ENCODE measurements around the gene TAS2R40.

TAS2R40 gene

DNA sequence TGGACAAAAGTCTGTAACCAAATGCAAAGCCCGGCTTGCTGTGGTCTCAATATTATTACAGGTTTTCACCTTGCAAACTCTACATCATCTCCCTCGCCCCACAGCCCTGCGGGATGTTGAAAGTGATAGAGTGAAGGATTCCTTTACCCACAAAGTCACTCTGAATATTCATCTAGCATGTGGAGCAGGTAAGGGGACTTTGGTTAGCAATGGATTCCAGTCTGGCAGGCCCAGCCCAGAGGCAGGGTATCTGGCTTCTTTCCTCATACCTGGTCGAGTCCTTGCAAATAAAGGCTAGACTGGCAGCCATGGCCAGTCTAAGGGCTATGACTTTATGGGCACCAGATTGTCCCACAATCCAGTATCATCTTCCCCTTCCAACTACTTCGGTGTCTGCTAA lies 3.2 kb downstream of the TAS2R40 start:
- DNase-seq, result no peak

- DNase-seq, result no peak
These were observed 6.0 kb downstream of the TAS2R40 start for GRCh38 chr7:143227806-143228205.

DNA sequence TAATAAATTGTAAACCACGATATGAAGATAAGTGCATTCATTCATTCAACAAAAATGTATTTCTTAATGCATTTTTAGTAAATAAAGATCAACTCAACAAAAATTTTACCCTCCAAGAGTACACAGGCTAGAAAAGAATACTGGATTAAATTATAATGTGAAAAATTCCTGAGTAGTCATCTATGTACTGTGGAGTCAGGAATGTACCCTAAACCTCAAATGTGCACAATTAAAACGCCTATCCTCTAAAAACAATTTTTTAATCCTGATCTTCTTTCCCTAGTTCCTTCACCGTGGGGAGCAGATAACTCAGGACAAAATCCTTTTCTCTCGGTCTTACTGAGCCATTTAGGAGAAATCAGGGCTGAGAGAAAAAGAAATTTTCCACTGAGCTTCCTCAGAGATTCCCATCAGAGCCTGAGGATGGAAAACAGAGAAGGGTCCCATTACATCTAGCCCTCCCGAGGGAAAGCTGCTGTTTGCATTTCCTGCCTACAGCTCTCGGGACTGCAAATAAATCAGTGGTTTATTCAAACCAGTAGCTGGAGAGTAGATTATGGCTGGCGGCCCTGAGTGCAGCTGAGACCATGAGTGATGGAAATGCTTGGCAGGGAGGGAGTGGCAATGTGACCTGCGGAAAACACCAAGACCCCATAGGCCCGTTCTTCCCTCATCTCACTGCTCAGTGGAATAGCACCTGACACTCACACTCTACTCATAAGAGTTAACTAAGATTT lies 7.4 kb downstream of the TAS2R40 start:
- DNase-seq, result peak; percentile 72

DNA sequence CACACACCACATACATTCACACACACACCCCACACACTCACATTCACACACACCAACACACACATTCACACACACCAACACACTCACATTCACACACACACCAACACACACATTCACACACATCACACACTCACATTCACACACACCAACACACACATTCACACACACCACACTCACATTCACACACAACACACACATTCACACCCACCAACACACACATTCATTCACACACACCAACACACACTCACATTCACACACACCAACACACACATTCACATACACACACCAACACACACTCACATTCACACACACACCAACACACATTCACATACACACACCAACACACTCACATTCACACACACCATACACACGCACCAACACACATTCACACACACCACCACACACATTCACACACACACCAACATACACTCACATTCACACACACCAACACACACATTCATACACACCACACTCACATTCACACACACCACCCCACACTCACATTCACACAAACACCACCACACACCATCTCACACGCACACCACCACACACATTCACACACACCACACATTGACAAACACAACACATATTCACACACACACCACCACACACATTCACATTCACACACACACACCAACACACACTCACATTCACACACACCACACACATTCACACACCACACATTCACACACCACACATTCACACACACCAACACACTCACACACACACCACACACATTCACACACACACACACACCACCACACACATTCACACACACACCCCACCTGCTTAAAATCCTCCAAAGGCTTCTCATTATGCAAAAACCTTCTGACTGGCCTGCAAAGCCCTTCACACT lies 9.0 kb downstream of the TAS2R40 start:
- no peak for DNase-seq

DNA sequence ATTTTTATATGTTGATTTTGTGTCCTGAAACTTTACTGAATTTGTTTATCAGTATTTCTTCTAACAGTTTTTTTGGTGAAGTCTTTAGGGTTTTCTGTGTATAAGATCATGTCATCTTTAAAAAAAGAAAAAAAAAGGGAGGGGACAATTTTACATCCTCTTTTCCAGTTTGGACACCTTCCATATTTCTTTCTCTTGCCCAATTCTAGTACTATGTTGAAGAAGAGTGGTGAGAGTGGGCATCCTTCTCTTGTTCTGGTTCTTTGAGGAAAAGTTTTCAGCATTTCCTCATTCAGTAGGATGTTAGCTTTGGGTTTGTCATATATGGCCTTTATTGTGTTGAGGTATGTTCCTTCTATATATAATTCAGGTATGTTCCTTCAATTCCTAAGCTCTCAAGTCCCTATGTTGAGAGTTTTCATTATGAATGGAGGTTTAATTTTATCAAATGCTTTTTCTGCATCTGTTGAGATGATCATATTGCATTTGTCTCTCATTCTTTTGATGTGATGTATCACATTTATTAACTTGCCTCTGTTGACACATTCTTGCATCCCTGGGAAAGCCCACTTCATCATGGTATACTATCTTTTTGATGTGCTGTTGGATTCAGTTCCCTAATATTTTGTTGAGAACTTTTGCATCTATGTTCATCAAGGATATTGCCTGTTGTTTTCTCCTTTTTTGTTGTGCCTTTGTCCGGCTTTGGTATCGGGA lies 12.1 kb downstream of the TAS2R40 start:
- DNase-seq, result no peak

DNA sequence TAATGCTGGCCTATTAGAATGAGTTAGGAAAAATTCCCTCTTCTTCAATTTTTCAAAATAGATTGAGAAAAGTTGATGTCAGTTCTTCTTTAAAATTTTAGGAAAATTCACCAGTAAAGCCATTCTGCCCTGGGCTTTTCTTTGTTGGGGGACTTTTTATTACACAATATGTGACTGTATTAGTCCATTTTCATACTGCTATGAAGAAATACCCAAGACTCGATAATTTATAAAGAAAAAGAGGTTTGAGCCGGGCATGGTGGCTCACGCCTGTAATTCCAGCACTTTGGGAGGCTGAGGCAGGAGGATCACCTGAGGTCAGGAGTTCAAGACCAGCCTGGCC lies 12.7 kb downstream of the TAS2R40 start:
- DNase-seq, result no peak

- no peak for DNase-seq
These were observed 13.7 kb downstream of the TAS2R40 start for GRCh38 chr7:143235561-143235960.

- DNase-seq, result no peak
These were observed 14.7 kb downstream of the TAS2R40 start for GRCh38 chr7:143236408-143236990.

GRCh38 chr7:143237366-143237765 lies 15.5 kb downstream of the TAS2R40 start:
- DNase-seq, result no peak

GRCh38 chr7:143238289-143238980 lies 16.6 kb downstream of the TAS2R40 start:
- DNase-seq, result no peak

GRCh38 chr7:143239813-143240212 lies 18.0 kb downstream of the TAS2R40 start:
- DNase-seq, result no peak

- DNase-seq, result peak; percentile 42
These were observed 18.7 kb downstream of the TAS2R40 start for GRCh38 chr7:143240291-143241168.

DNA sequence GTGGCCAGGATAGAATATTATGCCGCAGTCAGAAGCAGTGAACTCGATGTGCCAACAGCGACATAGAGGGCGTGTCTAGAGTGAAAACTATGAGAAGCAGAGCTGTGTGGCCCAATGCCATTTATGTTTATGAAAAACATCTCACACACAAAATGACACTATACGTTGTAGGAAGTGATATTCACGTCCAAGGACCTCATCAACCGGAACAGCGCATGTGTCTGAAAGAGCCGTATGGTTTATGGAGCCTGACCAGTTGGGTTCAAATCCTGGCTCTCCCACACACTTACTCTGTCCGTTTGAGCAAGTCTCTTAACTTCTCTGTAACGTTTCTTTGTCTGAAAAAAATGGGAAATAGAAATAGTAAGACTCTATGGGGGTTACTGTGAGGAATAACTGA lies 20.5 kb downstream of the TAS2R40 start:
- DNase-seq, result no peak

DNA sequence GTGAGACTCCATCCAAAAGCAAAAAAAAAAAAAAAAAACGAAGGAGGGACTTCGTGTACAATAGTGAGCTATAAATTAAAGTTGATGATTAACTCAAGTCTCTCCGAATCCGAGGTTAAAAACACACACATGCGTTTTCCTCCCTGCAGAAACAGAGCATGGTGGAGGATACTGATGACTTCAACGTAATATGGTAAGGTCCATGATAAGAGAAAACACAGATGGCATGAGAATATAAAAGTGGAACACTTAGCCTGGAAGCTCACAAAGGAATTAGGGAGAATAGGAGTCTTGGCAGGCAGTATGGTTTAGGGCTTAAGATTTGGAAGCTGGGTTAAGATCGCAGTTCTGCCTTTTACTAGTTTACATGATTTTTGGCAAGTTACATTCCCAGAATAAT lies 21.3 kb downstream of the TAS2R40 start:
- DNase-seq, result no peak

DNA sequence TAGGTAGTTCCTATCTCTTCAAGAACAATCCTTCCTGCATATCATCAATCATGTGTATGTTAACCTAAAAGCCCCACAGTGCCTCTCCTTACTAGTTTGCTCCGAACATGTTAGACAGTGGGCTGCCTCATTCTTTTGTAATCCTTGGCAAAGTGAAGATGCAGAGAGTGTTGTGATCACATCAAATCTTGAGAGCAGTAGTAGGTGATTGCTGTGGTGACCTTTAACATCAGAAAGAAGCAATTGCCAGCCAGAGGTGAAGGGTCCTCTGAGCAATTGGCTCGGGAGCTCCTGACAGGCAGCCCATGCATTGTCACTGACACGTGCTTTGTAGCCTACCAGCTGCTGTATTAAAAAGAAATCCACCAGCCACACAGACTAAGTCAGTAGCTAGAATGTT lies 21.8 kb downstream of the TAS2R40 start:
- no peak for DNase-seq

DNA sequence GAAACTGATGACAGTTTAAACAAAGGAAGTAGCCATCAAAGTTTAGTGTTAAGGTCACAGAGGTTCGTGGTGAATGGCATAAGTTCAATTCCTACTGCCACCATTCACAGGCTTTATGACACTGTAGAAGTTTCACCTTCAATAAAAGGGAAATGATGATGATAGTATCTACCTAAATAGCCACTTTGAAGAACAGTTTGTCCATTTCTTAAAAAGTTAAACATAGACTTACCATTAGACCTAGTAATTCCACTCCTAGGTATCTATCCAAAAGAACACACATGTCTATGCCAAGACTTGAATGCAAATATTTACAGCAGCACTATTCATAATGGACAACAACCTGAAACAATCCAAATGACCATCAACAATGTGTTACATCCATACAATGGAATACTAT lies 22.5 kb downstream of the TAS2R40 start:
- DNase-seq, result no peak

GRCh38 chr7:143245123-143245522 lies 23.3 kb downstream of the TAS2R40 start:
- DNase-seq, result no peak

GRCh38 chr7:143247372-143247771 lies 25.5 kb downstream of the TAS2R40 start:
- DNase-seq, result no peak

DNA sequence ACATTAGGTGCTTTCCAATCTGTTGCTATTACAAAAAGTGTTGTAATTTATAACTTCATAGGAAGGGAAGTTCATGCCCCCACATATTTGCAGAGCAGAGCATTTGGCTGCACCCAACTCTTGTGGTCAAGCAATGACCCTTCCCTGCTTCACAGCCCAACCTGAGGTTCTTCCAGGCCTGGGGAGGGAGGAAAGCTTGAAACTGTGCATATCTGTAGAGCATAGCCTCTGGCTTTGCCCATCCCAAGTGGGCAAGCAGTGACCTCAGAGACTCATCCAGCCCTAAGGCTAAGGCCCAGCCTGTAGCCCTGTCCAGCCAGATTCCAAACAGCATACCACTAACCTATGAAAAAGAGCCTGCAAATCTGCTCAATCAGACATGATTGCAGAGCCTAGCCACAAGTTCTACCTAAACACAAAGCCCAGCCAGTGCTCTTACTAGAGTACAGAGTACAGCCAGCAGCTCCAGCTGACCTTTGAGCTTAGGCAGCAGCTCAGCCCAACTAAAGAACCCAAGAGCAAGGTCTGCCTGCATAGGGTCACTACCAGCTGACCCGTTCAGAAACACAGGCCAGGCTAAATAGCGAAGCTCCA lies 27.0 kb downstream of the TAS2R40 start:
- DNase-seq, result no peak

- no peak for DNase-seq
These were observed 28.4 kb downstream of the TAS2R40 start for GRCh38 chr7:143250199-143250598.

DNA sequence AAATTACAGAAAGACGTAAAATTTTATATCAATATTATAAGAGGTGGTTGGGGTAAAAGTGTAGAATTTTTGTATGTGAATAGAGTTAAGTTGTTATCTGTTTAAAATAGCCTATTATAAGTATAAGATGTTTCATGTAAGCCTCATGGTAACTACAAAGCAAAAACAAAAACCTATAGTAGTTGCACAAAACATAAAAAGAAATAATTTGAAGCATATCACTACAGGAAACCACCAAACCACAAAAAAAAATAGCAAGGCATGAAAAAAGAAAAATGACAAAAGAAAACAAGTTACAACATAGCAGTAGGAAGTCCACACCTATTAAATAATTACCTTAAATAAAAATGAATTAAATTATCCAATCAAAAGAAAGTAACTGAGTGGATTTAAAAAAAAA lies 29.0 kb downstream of the TAS2R40 start:
- no peak for DNase-seq
